CD4-positive, alpha-beta T cell treated with Interleukin-6 at 100 ng/mL for 8 hours (primary cell): ENCODE data around the gene ZNFX1.
"Not testable (repeated sequence)": the region's sequence is repeated elsewhere in the genome, so short reads cannot be mapped to it uniquely, and the experiment has no call there.

Experiments
- DNase-seq: peaks from one replicate; pipeline ENCODE4 v3.0.0-alpha.2; 2020; ENCODE audit warnings: mixed read lengths, low spot score

The ZNFX1 gene

DNA sequence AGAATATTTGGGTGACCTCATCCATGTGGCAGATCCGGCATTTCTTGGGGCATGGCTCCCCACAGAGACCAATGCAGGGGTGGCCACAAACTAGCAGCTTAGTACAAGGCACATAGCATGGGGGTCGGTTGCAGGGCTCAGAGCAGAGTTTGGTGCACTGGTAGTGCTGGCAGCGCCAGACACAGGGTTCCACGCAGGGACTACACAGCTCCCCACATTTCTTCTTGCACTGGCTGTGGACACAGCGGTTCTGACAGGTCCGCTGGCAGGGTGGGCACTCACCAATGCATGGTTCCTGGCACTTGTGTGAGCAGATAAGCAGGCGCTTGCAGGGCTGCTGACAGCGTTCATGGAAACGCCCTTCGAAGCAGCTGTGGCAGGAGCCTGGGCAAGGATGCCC is 29.6 kb downstream of the ZNFX1 start:
- DNase-seq = no peak

DNA sequence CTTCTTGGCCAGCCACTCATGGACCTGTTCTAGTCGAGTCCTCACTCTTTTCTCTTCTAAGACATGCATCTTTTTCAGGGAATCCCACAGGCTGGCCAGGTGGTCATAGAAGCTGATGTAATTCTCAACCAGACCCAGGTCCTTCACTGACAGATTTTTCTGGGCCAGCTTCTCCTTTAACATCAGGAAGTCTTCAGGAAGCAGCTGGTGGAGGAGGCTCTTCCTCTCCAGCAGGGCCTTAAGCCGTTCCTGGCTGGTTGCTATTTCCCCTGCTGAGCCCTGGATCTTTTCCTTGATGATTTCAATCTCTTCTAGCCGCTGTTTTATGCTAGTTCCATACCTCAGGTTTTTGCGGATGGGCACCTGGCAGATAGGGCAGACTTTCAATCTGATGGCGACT is 30.1 kb downstream of the ZNFX1 start:
- DNase-seq = no peak

DNA sequence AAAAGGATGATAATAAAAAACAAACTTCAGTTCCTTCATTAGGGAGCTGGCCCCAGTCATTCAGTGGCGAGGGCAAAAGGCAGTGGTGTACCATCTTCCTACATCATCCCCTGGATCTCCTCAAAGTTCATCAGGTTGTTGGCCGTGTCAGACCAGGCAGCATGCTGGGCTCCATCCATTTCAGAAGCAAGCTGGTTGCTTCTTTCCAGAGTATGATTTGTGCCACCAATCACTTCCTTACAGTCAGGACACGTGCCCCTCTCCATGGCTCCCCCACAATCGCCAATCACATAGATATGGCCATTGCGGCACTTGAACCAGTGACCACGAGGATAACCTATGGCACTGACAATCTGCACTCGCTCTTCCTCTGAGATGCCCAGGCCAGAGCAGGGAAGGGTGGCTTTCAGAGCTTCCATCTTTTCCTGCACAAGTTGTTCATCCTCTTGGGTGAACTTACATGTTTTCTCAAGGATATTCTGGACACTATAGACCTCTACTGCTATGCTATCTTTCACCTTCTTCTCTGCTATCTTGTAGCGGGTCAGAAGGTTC is 30.6 kb downstream of the ZNFX1 start:
- no peak for DNase-seq

DNA sequence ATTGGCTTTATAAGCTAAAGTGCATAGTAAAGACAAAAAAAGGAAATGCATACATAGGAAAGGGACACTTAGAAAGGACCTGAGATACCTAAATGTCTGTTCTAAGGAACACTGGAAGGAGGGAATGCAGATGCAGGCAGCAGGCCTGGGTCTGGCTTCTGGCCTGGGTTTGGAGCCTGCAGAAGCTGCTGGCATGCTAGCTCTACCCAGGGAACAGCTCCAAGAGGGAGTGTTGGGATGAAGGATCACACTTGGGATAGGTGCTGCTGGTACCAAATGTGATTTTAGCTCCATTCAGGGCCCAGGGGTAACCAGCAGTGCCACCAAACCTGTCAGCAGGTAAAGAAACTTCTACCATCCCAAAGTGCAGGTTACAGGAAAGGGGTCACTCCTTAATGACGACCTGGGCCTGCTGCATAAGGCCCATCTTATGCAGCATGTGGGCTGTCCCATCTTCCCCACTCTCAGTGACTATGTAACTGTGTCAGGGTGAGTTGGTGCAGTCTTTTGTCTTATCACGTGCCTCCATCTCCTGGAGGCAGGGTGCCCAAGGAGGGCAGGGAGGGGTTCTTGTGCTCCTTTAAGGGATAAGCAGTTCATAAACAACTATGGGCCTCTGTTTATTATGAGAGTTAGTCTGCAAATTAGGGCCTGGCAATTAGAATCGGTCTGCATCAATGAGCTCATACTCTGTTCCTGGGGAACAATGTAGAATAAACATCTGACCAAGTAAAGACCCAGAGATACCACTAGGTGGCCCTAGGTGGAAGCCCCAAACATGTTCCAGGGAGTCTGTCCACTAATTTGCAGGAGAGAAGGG is 31.7 kb downstream of the ZNFX1 start:
- peak; percentile 21 for DNase-seq

DNA sequence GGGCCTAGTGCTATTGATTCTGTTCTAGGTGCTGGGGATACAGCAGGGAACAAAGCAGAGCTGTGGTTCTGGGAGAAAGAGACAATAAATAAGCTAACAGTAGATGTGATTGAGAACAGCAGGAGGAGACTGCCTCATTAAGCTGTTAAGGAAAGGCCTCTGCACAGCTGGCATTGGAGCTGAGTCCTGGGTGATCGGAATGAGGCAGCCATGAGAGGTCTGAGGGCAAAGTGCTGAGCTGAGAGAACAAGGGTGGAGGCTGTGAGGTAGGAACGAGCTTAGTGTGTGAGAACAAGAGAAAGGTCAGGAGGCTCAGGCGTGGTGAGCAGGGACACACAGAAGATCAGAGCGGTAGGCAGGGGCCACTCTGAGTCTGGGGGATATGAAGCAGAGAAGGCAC is 40.3 kb downstream of the ZNFX1 start:
- no peak for DNase-seq

DNA sequence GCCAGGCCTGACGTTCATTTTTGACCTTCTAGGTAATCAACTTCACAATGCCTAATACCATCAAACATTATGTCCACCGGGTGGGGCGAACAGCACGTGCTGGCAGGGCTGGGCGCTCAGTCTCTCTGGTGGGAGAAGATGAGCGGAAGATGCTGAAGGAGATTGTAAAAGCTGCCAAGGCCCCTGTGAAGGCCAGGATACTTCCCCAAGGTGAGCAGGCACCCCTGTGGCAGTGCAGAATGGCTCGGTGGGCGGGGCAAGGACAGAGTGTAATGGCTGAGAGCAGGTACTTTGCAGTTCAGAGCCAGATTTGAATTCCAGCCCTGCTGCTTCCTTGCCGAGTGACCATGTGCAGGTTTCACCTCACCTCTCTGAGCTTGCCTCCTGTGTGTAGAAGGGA is 41.6 kb downstream of the ZNFX1 start:
- no peak for DNase-seq

DNA sequence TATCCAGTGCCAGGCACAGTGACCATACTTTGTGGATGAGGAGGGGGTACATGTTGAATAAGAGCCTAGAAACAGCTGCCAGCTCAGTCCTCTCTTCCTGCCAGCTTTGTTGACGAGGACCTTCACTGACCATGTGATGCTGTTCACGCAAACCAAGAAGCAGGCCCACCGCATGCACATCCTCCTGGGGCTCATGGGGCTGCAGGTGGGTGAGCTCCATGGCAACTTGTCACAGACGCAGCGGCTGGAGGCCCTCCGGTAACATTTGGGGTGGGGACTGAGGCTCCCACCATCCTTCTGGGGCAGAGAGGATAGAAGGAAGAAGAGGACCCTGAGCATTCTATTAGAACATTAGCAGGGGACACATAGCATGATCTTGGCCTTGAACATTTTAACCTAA is 43.0 kb downstream of the ZNFX1 start:
- DNase-seq = no peak

DNA sequence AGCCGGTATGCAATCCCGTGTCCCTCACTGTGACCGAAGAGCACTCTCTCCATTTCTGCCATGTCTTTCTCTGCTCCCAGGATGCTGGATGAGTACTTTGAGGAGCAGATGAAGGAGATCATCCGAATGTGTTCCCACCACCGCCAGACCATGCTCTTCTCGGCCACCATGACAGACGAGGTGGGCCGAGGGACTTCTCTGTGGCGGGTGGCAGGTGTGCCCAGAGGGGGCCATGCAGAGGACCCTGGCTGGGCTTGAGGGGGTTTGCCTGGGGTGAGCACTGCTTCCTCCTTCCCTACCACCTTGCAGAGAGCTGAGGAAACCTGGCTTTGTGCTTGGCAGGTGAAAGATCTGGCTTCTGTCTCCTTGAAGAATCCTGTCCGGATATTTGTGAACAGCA is 44.6 kb downstream of the ZNFX1 start:
- no peak for DNase-seq

DNA sequence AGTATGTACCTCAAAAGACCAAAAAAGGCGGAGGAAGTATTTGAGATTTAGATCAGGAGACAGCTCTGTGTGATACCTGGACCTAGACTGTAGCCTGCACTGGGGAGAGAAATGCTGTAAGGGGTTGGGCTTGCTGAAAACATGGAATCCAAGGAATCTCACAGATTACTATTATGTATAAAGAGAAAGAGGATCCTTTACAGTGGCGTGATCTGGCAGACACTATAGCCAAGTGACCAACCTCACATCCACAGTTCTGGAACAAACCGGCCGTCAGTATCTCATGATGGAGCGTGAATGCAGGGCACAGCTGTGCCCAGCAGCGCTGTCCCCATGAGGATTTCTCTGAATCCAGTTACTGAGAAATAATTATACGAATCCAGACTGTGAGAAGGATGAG is 46.4 kb downstream of the ZNFX1 start:
- no peak for DNase-seq

DNA sequence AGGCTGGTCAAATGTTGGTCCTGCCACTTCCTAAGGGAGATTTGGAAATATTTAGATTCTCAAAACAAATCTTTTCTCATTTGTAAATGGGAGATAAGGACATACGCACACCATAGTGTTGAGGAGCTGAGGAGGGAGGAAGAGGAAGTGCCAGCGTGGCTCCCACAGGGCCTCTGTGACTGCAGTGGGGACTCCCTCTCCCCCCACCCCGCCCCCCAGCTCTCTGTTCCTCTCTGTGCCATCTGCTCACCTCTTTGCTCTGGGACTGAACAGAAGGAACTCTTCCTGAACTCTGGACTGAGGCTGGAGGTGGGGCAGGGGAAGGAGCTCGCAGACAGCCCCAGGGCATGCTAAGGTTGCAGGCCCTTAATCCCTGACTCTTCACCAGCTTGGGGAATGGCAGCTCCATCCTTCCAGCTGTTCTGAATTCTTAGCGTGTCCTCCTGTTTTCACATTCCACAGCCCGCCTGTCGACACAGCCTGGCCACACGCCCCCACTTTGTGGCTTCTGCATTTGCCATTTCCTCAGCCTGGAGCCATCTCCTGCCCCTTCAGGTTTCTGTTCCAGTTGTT is 47.2 kb downstream of the ZNFX1 start:
- DNase-seq = no peak

DNA sequence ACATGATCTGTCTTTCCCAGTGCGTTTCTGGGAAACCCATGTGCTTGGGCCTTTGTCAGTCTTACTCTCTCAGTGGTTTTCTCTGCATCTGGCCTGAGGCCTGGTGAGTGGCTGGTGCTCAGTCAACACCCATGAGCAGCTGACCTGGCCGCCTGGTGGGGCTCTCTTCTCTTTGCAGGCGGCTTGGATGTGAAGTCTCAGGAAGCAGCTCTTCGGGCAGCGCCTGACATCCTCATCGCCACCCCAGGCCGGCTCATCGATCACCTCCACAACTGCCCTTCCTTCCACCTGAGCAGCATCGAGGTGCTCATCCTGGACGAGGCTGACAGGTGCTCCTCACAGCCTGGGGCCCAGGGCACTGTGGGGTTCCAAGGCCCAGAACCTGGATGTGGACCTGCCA is 47.8 kb downstream of the ZNFX1 start:
- DNase-seq = no peak

DNA sequence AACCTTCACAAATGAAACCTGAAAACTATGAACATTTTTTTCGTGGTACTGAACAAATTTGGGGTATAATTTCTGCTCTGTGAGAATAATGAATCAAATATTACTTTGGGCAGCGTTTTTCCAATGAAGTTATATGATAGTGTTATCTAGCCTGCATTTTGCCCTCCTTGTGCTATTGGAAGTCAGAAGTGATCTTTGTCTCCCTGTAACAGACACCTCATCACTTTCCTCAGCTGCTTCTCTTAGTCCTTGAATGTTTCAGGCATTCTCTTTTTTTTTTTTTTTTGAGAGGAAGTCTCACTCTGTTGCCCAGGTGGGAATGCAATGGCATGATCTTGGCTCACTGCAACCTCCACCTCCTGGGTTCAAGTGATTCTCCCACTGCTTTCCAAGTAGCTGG is 48.5 kb downstream of the ZNFX1 start:
- no peak for DNase-seq

DNA sequence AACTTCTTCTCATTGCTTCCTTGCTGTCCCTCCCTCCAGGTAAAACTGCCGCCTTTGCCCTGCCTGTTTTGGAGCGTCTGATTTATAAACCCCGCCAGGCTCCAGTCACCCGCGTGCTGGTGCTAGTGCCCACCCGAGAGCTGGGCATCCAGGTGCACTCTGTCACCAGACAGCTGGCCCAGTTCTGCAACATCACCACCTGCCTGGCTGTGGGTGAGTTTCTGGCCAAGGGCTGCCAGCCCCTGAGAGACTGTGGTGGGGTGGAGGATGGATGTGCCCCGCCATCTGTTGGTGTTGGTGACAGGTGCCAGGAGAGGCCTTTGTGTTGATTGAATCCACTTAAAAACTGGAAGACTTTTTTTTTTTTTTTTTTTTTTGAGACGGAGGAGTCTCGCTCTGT is 49.2 kb downstream of the ZNFX1 start:
- no peak for DNase-seq

DNA sequence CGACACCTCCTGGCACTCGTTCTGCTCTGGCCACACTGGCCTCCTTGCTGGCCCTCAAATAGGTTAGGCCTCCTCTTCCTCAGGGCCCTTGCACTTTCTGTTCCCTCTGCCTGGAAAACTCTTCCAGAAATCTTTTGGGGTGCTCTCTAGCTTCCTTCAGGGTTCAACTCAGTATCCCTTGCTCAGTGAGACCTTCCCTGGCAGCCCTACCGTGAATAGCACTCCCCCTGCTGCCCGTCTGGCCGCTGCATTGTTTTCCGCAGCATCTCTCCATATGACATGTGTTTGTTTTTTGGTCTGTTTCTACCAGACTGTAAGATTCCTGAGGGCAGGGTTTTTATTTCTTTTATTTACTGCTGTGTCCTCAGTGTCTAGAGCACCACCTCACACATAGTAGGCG is 52.0 kb downstream of the ZNFX1 start:
- DNase-seq = no peak

DNA sequence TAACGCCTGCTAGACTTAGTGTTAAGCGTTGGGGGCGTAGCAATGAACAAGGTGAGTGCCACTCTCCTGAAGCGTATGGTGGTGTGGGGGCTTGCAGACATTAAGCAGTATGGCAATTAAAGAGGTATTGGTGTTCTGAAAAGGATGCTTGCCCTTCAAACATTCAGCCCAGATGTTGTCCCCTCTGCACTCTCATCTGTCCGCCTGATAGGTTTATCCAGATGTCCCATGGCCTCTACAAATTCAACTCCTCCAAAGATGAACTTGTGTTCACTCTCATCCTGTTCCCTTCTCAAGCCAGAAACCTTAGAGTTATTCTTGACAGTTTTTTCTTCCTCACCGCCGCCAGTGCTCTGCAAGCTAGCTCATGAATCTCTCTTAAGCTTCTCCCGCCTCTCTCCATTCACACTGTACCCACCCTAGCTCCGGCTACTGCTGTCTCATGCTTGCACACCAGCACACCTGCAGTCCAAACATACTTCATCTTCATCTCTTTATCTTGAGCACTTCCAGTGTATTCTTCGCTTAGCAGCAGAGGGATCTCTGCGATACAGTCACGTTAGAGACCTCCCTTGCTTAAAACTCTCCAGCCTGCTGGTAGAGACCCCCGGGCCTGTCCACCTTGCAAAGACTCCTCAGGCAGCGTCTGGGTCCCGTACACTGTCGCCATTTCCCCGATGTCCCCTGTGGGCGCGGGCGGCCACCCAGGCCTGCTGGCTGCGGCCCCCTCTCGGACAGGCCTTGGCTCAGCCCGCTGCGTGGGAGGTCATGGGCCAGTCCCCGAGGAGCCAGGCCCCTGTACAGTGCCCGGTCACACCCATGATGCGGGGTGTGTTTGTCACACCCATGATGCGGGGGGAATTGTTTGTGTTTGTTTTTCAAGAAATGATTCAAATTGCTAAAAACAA is 57.7 kb downstream of the ZNFX1 start:
- DNase-seq = no peak

DNA sequence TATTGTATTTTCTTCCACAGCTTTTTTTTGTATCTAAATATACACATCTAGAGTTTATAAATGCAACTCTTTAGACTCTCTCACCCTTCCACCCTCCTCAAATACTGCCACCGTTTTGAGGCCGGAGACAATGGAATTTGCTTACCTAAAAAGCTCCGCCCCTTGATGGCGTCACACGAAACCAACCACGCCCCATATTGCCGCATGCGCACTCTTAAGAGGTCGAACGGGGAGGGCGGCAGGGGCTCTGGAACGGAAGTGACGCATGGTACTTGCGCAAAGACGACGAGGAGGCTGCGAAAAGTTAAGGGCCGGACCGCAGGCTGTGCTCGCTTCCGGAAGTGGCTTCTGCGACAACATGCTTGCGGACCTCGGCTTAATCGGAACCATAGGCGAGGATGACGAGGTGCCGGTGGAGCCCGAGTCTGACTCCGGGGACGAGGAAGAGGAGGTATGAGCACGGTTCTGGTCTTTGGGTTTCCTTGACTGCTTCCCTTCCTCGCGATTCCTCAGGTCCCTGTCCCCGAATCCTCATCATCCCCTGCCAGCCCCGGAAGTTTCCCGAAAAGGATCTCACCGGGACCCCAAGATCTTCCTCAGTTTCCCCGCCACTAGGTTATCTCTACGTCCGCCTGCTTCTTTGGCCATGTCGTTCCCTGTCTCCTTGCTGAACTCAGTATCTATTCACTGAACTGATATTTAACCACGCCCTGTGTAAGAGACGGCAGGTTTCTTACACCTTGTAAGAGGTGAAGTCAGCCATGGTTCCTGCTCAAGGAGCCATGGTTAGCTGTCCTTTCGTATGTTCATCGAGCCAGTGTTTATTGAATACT is 58.5 kb downstream of the ZNFX1 start, which contains the start of gene DDX27:
DDX27 (plus strand) TSS at position 326 of the 833 bp plus-strand sequence; CDS start at position 359, 33 bp downstream.
- peak; percentile 97 for DNase-seq

DNA sequence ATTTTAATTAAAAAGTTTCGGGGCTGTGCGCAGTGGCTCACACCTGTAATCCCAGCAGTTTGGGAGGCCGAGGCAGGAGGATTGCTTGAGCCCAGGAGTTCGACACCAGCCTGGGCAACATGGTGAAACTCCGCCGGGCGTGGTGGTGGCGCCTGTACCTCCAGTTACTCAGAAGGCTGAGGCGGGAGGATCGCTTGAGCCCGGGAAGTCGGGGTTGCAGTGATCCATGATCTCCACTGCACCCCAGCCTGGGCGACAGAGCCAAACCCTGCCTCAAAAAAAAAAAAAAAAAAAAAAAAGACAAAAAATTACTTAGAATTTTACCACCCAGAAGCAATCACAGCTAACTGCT is 59.1 kb downstream of the ZNFX1 start:
- not testable (repeated sequence) for DNase-seq

DNA sequence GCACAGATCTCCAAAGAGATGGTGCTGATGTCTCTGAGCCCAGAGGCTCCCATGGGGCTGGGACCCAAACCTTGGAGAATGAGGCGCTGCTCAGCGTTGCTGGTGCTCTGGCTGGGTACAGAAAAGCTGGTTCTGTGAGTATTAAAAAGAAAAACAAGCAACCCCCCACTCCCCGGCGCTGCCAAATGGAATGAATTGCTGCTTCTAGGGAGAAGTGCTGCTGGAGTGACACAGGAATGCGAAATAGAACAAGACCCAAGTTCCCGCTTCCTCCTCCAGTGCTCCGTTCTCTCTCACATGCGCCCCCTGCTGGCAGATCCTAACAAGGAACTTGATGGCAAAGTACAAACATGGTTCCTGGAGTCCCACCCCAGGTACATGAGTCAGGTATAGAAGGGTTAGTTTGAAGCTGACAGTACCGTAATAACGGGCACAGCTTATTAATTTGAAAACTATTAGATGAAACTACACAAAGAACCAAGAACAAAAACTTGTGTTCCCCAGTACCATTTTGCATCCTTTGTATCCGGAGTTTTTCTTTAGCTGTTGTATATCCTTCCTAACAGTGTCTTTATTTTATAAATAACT is 60.8 kb downstream of the ZNFX1 start:
- peak; percentile 88 for DNase-seq

DNA sequence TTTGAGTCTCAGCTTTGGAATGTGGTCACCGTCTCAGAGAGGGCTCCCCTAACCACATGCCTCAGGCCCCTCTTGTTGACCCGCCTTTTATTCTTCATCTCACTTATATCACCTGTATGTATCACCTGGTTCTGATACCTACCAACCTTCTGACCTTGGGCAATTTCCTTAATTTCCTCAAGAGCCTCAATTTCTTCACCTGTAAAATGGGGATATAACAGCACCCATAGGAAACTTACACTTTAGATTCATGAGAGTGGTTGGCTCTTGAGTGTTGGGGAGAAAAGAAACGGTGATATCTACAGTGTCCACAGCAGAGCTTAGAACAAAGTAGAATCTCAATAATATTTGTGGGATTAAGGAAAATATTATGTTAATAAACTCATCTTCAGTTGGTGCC is 62.6 kb downstream of the ZNFX1 start:
- DNase-seq = no peak

DNA sequence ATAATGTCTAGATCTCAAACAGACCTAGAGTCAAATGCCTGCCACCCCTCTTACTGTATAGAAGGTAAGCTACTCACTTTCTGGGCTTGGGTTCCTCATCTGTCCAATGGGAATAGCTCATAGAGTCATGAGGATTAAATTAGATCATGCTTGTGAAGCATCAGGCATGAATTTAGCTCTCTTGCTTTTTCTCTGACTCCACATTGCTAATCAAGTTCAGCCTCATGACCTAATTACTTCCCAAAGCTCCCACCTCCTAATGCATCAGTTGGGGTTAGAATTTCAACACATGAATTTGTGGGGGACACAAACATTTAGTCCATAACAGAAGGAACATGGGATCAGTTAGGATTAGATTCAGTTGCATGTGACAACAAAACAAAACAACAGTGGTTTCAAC is 63.3 kb downstream of the ZNFX1 start:
- DNase-seq = no peak

DNA sequence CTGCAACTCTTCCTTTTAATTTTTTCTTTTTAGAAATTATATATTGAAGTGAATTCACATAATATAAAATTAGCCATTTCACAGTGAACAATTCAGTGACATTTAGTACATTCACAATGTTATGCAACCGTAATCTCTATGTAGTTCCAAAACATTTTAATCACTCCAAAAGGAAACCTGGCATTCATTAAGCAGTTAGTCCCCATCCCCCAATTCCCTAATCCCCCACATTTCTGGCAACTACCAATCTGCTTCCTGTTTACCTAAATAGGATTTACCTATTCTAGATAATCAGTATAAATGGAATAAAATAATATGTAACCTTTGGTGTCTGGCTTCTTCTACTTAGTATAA is 67.1 kb downstream of the ZNFX1 start:
- DNase-seq = no peak
